Brain microvascular endothelial cell (primary cell): ENCODE data around the gene KRTAP10-4.

Experiments
- DNase-seq: peaks from one replicate; pipeline ENCODE4 v3.0.0-alpha.2; 2020
- H3K27ac ChIP-seq: fragments of 250-450 bp; sonication (Bioruptor Pico); 2 replicates; pipeline ENCODE4 v1.5.1; 2020; ENCODE audit warnings: mild to moderate bottlenecking, moderate library complexity
- H3K27me3 ChIP-seq: fragments of 250-450 bp; sonication (Bioruptor Pico); replicated peaks from 2 replicates; pipeline ENCODE4 v1.5.1; 2020; ENCODE audit warnings: mild to moderate bottlenecking
- H3K36me3 ChIP-seq: fragments of 250-450 bp; sonication (Bioruptor Pico); replicated peaks from 2 replicates; pipeline ENCODE4 v1.5.1; 2020; ENCODE audit warnings: mild to moderate bottlenecking
- H3K4me3 ChIP-seq: 2 replicates; pipeline ENCODE4 v1.5.1; 2011; ENCODE audit warnings: low read depth, mild to moderate bottlenecking, control low read depth, low read length, moderate library complexity
- in situ Hi-C: cut with HindIII; loops from 2 replicates; pipeline ENCODE4 v1.10.0; 2017; ENCODE audit warnings: low sequenced_read_pairs, low pct_ligation_motif_present
- TF ChIP-seq, protein P1 (sequence below): IDR thresholded peaks from 2 replicates; pipeline ENCODE4 v1.5.1; 2011; ENCODE audit warnings: low read depth, mild to moderate bottlenecking, moderate library complexity, low read length, control low read depth, inconsistent platforms; ENCODE audit errors: missing control alignments

Gene KRTAP10-4

GRCh38 chr21:44619886-44620285 is 46.4 kb downstream of the KRTAP10-4 start:
- no peak overlapping the region for H3K27ac ChIP-seq
- no peak overlapping the region for H3K4me3 ChIP-seq
- in situ Hi-C loops, result no loop called here
- H3K27me3 ChIP-seq, result no peaks in the 10 kb centered on the region
- TF ChIP-seq, protein P1, sequence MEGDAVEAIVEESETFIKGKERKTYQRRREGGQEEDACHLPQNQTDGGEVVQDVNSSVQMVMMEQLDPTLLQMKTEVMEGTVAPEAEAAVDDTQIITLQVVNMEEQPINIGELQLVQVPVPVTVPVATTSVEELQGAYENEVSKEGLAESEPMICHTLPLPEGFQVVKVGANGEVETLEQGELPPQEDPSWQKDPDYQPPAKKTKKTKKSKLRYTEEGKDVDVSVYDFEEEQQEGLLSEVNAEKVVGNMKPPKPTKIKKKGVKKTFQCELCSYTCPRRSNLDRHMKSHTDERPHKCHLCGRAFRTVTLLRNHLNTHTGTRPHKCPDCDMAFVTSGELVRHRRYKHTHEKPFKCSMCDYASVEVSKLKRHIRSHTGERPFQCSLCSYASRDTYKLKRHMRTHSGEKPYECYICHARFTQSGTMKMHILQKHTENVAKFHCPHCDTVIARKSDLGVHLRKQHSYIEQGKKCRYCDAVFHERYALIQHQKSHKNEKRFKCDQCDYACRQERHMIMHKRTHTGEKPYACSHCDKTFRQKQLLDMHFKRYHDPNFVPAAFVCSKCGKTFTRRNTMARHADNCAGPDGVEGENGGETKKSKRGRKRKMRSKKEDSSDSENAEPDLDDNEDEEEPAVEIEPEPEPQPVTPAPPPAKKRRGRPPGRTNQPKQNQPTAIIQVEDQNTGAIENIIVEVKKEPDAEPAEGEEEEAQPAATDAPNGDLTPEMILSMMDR, result no peak
- DNase-seq, result no peak
- H3K36me3 ChIP-seq, result no peaks in the 10 kb centered on the region

DNA sequence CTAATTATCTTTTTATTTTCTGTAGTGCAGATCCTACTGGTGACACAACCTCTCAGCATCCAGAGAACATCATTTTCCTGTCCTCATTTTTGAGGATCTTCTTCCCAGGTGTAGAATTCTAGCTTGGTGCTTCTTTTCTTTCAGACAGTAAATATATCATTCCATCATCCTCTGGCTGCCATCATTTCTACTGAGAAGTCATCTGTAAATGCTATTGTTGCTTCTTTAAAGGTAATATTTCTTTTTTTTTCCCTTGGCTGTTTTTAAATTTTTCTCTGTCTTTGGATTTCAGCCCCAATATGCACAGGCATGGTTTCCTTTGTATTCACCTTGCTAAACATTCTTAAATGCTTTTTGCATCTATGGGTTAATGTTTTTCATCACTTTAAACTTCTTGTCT is 50.0 kb downstream of the KRTAP10-4 start:
- H3K4me3 ChIP-seq, result no peak overlapping the region
- in situ Hi-C loops, result no loop called here
- no peak overlapping the region for H3K27ac ChIP-seq
- no peaks in the 10 kb centered on the region for H3K27me3 ChIP-seq
- no peaks in the 10 kb centered on the region for H3K36me3 ChIP-seq
- no peak for DNase-seq
- TF ChIP-seq, protein P1, result no peak
